ENCODE measurements around the gene HNRNPF. TPM values are rescaled to one million over a fixed set of nuclear protein-coding genes. Genes with fewer than 3 reads are reported as not detected.
A peak's percentile ranks its signal among the peaks of the same experiment; 100 is the strongest.

The HNRNPF gene
- total and polyA plus RNA-seq, 11 donors = 24.0 to 142 (median 79.1) TPM

GRCh38 chr10:43384252-43385221 lies 24.4 kb downstream of the HNRNPF start:
- 75 to 81% (median 81%) methylated on average over 10 of the region's 10 CpGs for WGBS, 4 donors
- no peak overlapping the region for H3K27ac ChIP-seq
- ATAC-seq = peak; percentile 14 to 61 (median 56)
- H3K9me3 ChIP-seq = no peaks in the 10 kb centered on the region
- no peak for DNase-seq
- H3K4me1 ChIP-seq = peaks cover 0 to 12% (median 0%) of the 10 kb centered on the region in 12 donors
- no peak overlapping the region for H3K4me3 ChIP-seq
- intact Hi-C loops (cut with DNase I) = no loop called here
- H3K27me3 ChIP-seq = no peaks in the 10 kb centered on the region
- no peak for TF ChIP-seq CTCF (IDR thresholded peaks at IDR 0.05)
- TF ChIP-seq POLR2A (IDR thresholded peaks at IDR 0.05) = no peak
- H3K36me3 ChIP-seq = peaks cover 0 to 51% (median 45%) of the 10 kb centered on the region in 9 donors

- DNase-seq (no peak), ATAC-seq (no peak)
- Histone ChIP-seq H3K27ac (no peak overlapping the region), H3K4me1 (peaks cover 0 to 8% (median 0%) of the 10 kb centered on the region in 12 donors), H3K27me3 (no peaks in the 10 kb centered on the region), H3K36me3 (peaks cover 0 to 39% (median 33%) of the 10 kb centered on the region in 9 donors), H3K4me3 (no peak overlapping the region), H3K9me3 (no peaks in the 10 kb centered on the region)
- intact Hi-C loops (cut with DNase I) = no loop called here
- WGBS, 4 donors = 72 to 83% (median 76%) methylated on average over 9 to 14 of the region's 14 CpGs
- no peak for TF ChIP-seq POLR2A (IDR thresholded peaks at IDR 0.05)
- TF ChIP-seq CTCF (IDR thresholded peaks at IDR 0.05) = no peak
Measured at GRCh38 chr10:43383204-43383971, 25.6 kb downstream of the HNRNPF start.

GRCh38 chr10:43380610-43381222 lies 28.3 kb downstream of the HNRNPF start:
- no peak for ATAC-seq
- H3K4me1 ChIP-seq = peaks cover 0 to 8% (median 0%) of the 10 kb centered on the region in 12 donors

More at GRCh38 chr10:43380610-43381222, 28.3 kb downstream of the HNRNPF start:
- DNase-seq = no peak
- intact Hi-C loops (cut with DNase I) = no loop called here
- H3K4me3 ChIP-seq = no peak overlapping the region
- peaks cover 0 to 13% (median 7%) of the 10 kb centered on the region in 9 donors for H3K36me3 ChIP-seq
- no peak overlapping the region for H3K27ac ChIP-seq
- TF ChIP-seq POLR2A (IDR thresholded peaks at IDR 0.05) (no peak), CTCF (IDR thresholded peaks at IDR 0.05) (no peak)
- no peaks in the 10 kb centered on the region for H3K9me3 ChIP-seq
- H3K27me3 ChIP-seq = no peaks in the 10 kb centered on the region
- 83 to 91% (median 90%) methylated on average over 5 of the region's 5 CpGs for WGBS, 4 donors
